H1 (cell line): ENCODE data around the gene PRMT5.

ENCODE experiments used
- ATF2 ChIP-seq: IDR thresholded peaks from 2 replicates; pipeline ENCODE4 v1.6.1; 2012; ENCODE audit warnings: low read length, inconsistent platforms
- CTCF ChIP-seq, 3 experiments: IDR thresholded peaks; 1 replicate in 2 of 3; 2 replicates in 1 of 3; pipeline versions ENCODE4 v1.5.1 to v1.6.1; 2011; ENCODE audit warnings: low read length in 3 of 3, mild to moderate bottlenecking in 3 of 3, inconsistent platforms in 2 of 3, low read depth in 1 of 3, moderate library complexity in 1 of 3; ENCODE audit not compliant: insufficient read depth in 1 of 3; ENCODE audit errors: control extremely low read depth in 1 of 3
- EZH2 ChIP-seq: fragments of 200-600 bp; sonication (generic); IDR thresholded peaks from 2 replicates; pipeline ENCODE4 v1.7.1; 2012; ENCODE audit warnings: low read depth, mild to moderate bottlenecking, moderate library complexity, low read length, inconsistent platforms; ENCODE audit not compliant: severe bottlenecking
- GTF2F1 ChIP-seq: IDR thresholded peaks from 2 replicates; pipeline ENCODE4 v1.6.1; 2012; ENCODE audit warnings: low read depth, low read length, improper control_type of control experiment, borderline replicate concordance
- HDAC2 ChIP-seq, 2 experiments: fragments of 300-600 bp in 1 of 2; sonication (generic) in 1 of 2; IDR thresholded peaks; 2 replicates each; pipeline ENCODE4 v1.6.1; 2011 to 2012; ENCODE audit warnings: low read depth in 2 of 2, low read length in 2 of 2, mild to moderate bottlenecking in 2 of 2, moderate library complexity in 2 of 2, borderline replicate concordance in 1 of 2, inconsistent platforms in 1 of 2
- JUN ChIP-seq: IDR thresholded peaks from 2 replicates; pipeline ENCODE4 v1.6.1; 2011; ENCODE audit warnings: low read depth, mild to moderate bottlenecking, improper control_type of control experiment, low read length
- POLR2A ChIP-seq, 2 experiments: IDR thresholded peaks; 1 replicate in 1 of 2; 2 replicates in 1 of 2; pipeline ENCODE4 v1.6.1; 2011; ENCODE audit warnings: low read depth in 2 of 2, low read length in 2 of 2, mild to moderate bottlenecking in 2 of 2; ENCODE audit errors: control extremely low read depth in 1 of 2
- SIRT6 ChIP-seq: IDR thresholded peaks from one replicate; pipeline ENCODE4 v1.7.1; 2012; ENCODE audit warnings: low read length, inconsistent platforms
- SRF ChIP-seq: IDR thresholded peaks from 2 replicates; pipeline ENCODE4 v1.6.1; 2011; ENCODE audit warnings: mild to moderate bottlenecking, low read depth, low read length, moderate library complexity
- TEAD4 ChIP-seq: IDR thresholded peaks from 2 replicates; pipeline ENCODE4 v1.6.1; 2012; ENCODE audit warnings: low read depth, low read length, inconsistent platforms, mixed read lengths
- YY1 ChIP-seq: IDR thresholded peaks from 2 replicates; pipeline ENCODE4 v1.6.1; 2011; ENCODE audit warnings: low read depth, mild to moderate bottlenecking, low read length

DNA sequence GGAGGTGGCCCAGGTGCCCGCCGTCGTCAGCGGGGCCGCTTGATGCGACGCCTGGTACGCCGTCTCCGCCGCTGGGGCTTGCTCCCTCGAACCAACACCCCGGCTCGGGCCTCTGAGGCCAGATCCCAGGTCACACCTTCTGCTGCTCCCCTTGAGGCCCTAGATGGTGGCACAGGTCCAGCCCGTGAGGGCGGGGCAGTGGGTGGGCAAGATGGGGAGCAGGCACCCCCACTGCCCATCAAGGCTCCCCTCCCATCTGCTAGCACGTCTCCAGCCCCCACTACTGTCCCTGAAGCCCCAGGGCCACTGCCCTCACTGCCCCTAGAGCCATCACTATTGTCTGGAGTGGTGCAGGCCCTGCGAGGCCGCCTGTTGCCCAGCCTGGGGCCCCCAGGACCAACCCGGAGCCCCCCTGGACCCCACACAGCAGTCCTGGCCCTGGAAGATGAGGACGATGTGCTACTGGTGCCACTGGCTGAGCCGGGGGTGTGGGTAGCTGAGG, 52.1 kb downstream of the PRMT5 start:
- TF ChIP-seq CTCF (IDR thresholded peaks at IDR 0.05; ENCODE audit: control extremely low read depth in 1 of 3, insufficient read depth in 1 of 3, low read depth in 1 of 3, low read length in 3 of 3) (no peak), GTF2F1 (no peak), EZH2 (no peak), POLR2A (IDR thresholded peaks at IDR 0.05; ENCODE audit: control extremely low read depth in 1 of 2, low read depth in 2 of 2, low read length in 2 of 2) (no peak), JUN (no peak), YY1 (no peak), HDAC2 (IDR thresholded peaks at IDR 0.05; ENCODE audit: borderline replicate concordance in 1 of 2, low read depth in 2 of 2, low read length in 2 of 2) (no peak), ATF2 (no peak), TEAD4 (no peak), SIRT6 (no peak), SRF (no peak)
